ENCODE data around the gene ACVRL1. TPM values are rescaled to one million over a fixed set of nuclear protein-coding genes. Genes with fewer than 3 reads are reported as not detected.

Gene ACVRL1
- total and polyA plus RNA-seq, 5 experiments from 2014 or later: not detected

Other genes starting within 250 kb of the ACVRL1 start
- 1 to 10 TPM; 2.8 to 3.2 TPM for gene FIGNL2, start 58.8 kb upstream of the ACVRL1 start, total RNA-seq
- under 1 TPM in 2 of 3 donors, not detected in 1; 0.08 to 0.21 TPM for gene FIGNL2, start 58.8 kb upstream of the ACVRL1 start, polyA plus RNA-seq
- not detected for gene ANKRD33, start 19.4 kb upstream of the ACVRL1 start, total RNA-seq
- gene ANKRD33, start 19.4 kb upstream of the ACVRL1 start, polyA plus RNA-seq: not detected
- 10 to 100 TPM; 11.7 to 12.6 TPM for gene ACVR1B, start 44.2 kb downstream of the ACVRL1 start, total RNA-seq
- 1 to 10 TPM; 1.2 to 2.3 (median 2.2) TPM for gene ACVR1B, start 44.2 kb downstream of the ACVRL1 start, polyA plus RNA-seq
- gene TAMALIN, start 99.4 kb downstream of the ACVRL1 start, total RNA-seq: 10 to 100 TPM; 35.7 to 36.5 TPM
- gene TAMALIN, start 99.4 kb downstream of the ACVRL1 start, polyA plus RNA-seq: 1 to 10 TPM; 2.0 to 5.2 (median 2.6) TPM
- gene NR4A1, start 143.9 kb downstream of the ACVRL1 start, total RNA-seq: 1 to 10 TPM; 1.9 to 2.4 TPM
- under 1 TPM; 0.39 to 0.79 (median 0.45) TPM for gene NR4A1, start 143.9 kb downstream of the ACVRL1 start, polyA plus RNA-seq
- 10 to 100 TPM; 18.0 to 19.4 TPM for gene ATG101, start 162.5 kb downstream of the ACVRL1 start, total RNA-seq
- 10 to 100 TPM; 17.6 to 28.8 (median 22.2) TPM for gene ATG101, start 162.5 kb downstream of the ACVRL1 start, polyA plus RNA-seq
- not detected for gene SMIM41, start 172.2 kb downstream of the ACVRL1 start, total RNA-seq
- not detected for gene SMIM41, start 172.2 kb downstream of the ACVRL1 start, polyA plus RNA-seq